ENCODE measurements around the gene PLPP1.

The PLPP1 gene

DNA sequence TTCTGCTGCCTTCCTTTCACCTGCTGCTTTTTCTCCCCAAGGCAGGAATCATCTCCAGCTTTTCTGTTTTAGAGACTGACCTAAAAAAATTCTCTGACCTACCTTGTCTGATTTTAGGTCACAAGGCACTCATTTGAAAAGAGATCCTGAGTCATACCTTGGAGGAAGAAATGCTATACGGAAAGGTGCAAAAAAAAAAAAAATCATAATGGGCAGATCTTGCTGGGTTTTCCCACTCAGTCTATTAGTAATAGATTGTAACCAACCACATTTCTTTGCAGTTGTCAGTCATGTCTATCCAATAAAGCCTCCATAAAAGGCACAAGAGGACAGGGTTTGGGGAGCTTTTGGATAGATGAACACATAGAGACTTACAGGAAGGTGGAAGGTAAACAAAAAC lies 157.0 kb downstream of the PLPP1 start:
- TF ChIP-seq, protein P1, sequence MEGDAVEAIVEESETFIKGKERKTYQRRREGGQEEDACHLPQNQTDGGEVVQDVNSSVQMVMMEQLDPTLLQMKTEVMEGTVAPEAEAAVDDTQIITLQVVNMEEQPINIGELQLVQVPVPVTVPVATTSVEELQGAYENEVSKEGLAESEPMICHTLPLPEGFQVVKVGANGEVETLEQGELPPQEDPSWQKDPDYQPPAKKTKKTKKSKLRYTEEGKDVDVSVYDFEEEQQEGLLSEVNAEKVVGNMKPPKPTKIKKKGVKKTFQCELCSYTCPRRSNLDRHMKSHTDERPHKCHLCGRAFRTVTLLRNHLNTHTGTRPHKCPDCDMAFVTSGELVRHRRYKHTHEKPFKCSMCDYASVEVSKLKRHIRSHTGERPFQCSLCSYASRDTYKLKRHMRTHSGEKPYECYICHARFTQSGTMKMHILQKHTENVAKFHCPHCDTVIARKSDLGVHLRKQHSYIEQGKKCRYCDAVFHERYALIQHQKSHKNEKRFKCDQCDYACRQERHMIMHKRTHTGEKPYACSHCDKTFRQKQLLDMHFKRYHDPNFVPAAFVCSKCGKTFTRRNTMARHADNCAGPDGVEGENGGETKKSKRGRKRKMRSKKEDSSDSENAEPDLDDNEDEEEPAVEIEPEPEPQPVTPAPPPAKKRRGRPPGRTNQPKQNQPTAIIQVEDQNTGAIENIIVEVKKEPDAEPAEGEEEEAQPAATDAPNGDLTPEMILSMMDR (conservative IDR thresholded peaks at IDR 0.05), result no peak
- no peak for TF ChIP-seq ZFX (IDR thresholded peaks at IDR 0.05)
- no peak overlapping the region for H3K27ac ChIP-seq

All from C4-2B (cell line).